Measurements from ENCODE around the gene DCAKD.

The DCAKD gene

DNA sequence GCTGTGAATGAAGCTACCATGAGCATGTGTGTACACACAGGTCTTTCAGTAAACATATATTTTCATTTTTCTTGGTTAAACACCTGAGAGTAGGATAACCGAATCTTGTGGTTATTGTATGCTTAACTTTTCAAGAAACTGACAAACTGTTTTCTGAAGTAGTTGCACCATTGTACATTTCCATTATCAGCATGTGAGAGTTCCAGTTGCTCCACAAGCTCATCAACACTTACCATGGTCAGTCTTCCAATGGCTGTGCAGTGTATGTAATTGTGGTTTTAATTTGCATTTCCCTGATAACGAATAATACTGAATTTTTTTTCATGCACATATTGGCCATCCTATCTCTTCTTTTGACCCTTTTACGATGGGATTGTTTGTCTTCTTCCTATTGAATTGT is 52.0 kb downstream of the DCAKD start:
- no peak for DNase-seq (ENCODE audit: low read depth)

DNA sequence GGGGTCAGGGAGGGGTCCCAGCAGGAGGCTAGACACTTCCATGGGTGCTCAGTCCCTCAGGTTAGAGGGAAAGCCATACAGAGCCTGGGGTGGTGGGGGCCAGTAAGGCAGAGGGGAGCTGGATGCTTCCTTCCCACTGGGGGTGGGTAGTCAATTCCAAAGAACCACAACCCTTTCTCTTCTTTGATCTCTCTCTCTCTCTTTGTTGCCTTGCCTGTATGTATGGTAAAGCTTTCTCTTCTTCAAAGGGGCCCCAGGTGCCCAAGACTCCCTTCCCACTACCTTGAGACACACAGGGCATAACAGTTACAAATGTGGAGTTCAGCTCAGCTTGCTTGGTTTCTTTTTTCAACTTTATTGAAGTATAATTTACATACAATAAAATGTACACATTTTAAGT is 52.8 kb downstream of the DCAKD start:
- no peak for DNase-seq (ENCODE audit: low read depth)

DNA sequence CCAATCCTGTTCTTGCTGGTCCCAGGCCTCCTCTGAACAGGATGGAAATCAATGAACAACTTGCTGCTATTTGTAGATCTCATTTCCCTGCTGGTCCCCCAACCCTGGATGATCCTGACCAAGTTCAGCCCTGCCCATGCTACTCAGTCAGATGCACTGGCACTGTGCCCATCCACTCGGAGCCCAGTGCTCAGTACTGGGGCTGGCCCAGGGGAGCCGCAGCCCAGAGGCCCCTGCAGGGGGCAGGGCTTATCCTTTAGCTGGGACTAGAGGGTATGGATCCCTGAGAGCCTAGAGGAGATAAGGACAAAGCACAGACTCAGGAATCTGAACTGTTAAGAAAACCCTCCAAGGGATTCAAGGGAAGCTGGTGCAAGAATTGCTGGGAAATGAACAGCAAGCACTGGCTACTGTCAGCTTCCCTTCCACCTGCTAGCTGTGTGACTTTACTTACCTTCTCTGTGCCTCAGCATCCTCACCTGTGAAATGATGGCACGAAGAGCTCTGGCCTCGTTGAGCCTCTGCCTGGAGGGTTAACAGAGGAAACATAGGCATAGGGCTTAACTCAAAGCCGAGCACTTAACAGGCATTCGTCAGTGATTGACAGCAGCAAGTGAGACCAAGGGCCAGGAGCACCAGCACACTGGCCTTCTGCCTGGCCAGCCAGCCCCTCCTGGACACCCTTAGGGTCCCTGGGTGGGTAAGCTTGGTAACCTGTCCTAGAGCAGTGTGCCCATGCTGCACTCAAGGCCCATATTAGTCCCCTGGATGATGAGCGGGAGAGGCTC is 53.5 kb downstream of the DCAKD start:
- DNase-seq (ENCODE audit: low read depth), result no peak

DNA sequence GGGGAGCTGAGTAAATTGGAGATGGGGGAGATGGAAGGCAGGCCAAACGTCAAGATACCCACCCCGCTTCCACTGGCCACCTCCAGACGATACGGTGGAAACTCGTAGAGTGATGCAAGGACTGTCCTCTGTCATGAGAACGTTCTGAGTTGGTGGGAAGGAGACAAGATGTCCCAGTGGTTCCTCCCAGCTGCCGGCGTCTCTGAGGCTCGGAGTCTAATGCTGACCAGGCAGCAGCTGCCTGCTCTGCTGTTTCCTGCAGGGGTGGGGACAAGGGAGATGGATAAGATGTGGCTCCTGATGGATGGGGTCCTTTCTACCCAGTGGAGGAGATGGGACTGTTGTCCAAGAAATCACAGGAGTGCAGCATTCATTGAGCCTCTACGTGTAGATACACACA is 55.1 kb downstream of the DCAKD start:
- no peak for DNase-seq (ENCODE audit: low read depth)

DNA sequence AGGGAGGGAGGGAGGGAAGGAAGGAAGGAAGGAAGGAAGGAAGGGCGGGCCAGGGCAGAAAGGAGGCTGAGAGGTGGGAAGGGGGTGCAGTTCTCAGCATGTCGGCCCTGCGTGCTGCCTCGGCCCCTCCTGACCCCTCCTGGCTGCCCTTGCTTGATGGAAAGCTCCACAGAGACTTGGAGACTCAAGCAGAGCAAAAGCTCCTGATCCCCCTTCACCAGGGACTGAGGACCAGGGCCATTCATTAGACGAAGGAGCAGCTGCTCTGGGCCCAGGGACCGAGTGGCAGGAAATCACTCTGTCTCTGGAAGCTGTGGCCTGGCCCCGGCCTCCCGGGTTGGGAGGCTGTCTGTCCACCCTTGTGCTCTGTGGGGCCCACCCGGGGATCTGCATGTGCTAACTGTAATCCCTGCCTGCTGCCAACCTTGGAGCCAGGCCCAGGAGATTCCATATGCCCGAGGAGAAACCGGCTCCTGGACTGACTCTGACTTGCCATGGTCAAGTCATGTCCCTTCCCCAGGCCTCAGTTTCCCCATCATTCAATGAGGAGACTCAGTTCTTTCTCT is 55.9 kb downstream of the DCAKD start:
- DNase-seq (ENCODE audit: low read depth), result no peak

DNA sequence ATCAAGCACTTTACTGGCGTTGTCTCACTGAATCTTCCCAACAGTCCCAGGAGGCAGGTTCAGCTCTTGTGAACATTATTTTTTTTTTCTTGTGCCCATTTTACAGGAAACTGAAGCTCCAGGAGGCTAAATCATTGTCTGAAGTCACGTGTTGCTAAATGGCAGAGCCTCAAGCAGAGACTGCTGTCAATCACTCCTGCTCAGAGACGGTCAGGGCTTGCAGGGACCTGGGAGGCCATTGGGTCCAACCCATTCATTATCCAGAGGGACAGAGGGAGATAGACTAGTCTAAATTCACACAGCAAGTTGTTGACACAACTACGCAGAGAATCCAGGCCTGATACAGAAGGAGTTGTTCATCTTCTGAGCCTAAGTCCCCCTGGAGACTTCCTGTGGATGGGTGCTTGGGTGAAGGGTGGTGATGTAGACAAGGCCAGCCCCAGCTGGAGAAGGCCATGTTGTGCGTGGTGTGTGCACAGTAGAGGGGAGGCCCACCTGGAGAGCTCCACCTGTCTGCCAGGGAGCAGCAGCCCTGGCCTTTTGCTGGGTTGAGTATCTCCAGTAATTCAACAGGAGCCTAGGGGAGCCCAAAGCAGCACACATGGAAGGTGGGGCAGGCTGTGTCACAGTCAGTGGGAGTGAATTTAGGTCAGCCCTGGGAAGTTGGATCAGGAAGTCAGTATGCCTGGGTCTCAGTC is 59.0 kb downstream of the DCAKD start:
- no peak for DNase-seq (ENCODE audit: low read depth)

DNA sequence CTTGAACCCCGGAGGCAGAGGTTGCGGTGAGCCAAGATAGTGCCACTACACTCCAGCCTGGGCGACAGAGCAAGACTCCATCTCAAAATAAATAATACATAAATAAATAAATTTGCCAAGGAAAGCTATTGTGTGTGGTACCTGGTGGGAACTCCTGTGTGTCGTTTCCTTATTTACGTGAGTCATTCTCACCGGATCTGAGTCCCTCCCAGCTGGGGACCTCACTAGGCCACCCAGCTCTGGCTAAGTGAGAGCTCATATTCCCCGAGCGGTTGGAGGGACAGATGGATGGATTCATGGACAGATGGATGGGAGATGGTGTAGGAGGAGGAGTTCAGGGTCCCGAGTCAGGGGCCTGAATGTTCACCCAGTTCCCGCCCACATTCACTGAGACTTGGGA is 60.4 kb downstream of the DCAKD start:
- no peak for DNase-seq (ENCODE audit: low read depth)

DNA sequence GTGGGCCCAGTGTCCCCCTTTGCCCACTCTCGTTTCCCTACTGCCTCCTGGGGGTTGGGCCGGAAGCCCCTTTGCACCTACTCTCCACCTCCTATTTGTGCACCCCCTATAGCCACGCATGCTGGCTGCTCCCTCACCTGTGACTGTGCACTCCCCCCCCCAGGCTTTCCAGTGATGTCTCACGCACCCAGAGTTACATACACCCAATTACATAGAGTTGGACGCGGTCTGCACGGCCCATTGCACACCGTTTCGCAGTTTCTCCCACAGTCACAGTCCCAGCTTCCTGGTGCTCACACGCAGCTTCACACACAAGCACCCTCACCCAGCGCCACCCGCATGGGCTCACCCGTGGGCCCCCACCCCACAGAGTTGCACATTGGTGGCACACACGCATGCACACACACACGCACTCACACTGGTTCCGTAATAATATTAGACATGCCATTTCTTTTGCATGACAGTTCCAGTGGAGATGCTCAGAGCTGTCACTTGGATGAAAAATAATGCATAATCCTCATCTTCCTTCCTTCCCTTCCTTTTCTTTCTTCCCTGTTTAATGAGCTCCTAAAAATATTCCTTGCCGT is 61.8 kb downstream of the DCAKD start:
- no peak for DNase-seq (ENCODE audit: low read depth)

DNA sequence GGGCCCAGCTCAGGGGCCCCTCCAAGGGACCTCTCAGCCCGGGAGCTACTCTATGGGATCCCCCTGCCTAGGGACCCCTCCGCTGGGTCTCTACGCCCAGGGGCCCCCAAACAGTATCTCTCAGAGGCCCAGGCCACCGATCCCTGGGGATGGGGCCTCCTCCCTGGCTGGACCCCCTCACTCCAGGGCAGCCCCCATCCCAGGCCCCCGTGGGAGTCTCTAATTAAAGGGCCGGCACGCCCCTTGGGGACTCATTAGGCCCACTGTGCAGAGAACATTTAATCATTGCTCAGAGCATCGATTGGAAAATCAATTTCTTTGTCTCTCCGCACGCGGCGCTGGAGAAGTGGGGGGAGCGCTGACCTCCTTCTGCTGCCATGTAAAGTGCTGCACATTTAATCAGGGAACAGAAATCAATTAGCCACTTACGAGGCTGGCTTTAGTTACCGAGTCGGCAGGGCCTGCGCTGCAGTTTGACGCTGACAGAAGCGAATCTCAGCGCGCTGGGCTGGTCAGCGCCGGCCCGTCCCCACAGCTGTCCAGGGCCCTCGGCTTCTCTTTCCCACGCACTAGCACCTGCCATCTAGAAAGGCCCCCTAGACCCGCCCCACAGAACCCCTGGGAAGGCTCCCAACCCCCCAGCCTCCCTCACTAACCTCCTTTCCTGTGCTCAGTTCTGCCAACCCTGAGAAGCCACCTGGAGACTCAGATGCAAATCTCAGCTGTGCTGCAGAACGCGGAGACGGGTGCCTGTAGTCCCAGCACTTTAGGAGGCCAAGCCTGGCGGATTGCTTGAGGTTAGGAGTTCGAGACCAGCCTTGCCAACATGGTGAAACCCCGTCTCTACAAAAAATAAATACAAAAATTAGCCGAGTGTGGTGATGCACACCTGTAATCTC is 63.1 kb downstream of the DCAKD start:
- DNase-seq (ENCODE audit: low read depth), result no peak

DNA sequence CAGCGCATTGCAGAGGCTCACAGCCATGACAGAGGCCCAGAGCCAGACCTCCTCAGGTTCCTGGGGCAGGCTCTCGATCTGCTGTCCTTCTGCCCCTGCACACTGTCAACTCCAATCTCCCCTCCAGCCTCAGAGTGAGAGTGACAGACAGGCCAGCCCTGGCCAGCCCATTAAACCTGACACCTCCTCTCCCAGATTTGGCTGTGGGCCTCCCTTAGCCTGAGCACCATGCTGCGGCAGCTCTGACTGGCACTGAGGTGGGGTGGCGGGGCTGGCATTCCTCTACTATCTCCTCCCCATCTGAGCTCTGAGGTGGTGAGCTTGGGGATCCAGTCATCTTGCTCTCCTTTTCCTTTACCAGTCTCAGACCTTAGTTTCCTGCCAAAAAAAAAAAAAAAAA is 67.9 kb downstream of the DCAKD start:
- DNase-seq (ENCODE audit: low read depth), result no peak

DNA sequence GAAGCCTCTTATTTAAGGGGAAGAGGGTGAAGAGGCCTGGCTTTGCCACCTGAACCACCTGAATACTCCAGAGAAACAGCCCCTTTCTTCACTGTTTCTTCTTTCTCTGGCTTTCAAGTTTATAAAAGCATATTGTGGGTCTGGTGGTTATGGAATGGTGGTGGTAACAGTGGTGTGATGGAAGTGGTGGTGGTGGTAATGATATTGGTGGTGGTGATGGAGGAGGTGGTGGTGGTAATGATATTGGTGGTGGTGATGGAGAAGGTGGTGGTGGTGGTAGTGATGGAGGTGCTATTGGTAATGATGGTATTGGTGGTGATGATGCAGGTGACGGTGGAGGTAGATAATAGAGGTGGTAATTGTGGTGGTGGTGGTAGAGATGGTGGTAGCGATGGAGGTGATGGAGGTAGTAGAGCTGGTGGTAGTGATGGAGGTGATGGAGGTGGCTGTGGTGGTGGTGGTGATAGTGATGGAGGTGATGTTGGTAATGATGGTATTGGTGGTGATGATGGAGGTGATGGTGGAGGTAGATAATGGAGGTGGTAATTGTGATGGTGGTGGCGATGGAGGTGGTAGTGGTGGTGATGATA is 69.2 kb downstream of the DCAKD start:
- no peak for DNase-seq (ENCODE audit: low read depth)

DNA sequence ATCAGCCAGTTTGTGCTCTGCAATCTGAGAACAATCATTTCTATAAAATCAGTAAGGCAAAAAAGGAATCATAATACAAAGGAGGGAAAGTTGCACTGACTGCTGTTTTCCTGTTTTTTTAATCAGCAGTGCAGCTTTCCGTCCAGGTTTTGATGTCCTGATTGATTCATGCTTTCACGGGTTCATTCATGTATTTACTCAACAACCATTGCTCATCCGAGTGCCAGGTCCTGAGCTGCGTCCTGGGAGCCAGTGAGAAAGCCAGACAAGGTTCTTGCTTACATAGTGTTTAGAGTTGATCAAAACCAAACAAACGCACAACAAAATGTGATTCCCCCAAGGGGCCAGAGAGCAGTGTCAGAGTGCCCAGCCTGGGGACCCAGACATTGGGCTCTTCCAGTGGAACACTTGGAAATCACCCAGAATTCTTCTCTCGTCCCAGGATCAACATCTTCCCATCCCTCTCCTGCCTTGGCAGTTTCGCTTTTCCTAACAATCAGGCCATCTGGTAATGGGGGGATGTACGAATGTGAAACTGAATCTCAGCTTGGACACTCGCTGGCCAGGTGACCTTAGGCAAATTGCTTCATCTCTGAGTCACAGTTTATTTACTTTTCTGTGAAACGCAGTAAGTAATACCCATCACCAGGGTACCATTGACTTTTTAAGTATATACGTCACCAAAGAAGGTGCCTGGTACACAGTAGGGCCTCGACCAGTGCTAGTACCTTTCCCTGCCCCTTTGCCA is 70.0 kb downstream of the DCAKD start:
- no peak for DNase-seq (ENCODE audit: low read depth)

DNA sequence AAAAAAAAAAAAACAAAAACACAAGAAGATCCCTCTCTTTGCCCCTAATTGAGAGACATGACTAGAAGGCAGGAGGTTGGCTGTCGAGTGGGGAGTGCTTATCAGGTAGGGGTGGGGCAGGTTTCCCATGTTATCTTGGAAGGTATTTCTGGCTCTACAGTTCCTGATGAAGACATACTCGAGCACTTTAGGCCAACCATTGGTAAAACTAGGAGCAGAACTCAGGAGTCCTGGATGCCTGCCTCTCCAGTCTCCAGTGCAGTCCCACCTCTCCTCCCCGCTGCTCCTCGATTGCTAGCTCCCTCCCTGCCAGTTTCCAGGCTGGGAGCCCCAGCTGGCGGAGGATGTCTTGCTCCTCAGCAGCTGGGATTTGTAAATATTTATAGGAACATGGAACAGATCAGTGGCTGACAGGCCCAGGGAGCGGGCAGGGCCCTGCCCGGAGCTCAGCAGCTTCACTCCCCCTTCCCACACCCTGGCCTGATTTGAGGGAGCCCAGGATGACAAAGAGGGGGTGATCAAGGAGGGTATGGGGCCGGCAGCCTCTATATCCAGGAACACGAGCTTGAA is 71.9 kb downstream of the DCAKD start:
- no peak for DNase-seq (ENCODE audit: low read depth)

DNA sequence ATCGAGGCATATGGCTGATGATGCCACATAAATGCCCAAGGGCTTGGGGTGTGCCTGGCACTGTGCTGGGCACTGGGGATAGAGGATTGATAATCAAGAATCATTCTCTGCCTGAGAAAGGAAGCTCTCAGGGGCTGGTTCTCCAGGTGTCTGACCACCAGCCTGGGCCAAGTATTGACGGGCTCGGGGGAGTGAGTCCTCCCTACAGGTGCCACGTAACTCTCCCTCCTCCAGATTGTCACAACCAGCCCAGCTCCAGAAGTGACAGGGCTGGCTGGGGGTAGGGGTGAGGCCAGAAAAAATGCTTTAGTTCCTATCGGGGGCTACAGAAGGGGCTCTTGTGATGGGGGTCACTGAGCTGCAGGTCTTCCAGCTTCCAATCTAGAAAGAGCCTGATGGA is 72.6 kb downstream of the DCAKD start:
- no peak for DNase-seq (ENCODE audit: low read depth)

DNA sequence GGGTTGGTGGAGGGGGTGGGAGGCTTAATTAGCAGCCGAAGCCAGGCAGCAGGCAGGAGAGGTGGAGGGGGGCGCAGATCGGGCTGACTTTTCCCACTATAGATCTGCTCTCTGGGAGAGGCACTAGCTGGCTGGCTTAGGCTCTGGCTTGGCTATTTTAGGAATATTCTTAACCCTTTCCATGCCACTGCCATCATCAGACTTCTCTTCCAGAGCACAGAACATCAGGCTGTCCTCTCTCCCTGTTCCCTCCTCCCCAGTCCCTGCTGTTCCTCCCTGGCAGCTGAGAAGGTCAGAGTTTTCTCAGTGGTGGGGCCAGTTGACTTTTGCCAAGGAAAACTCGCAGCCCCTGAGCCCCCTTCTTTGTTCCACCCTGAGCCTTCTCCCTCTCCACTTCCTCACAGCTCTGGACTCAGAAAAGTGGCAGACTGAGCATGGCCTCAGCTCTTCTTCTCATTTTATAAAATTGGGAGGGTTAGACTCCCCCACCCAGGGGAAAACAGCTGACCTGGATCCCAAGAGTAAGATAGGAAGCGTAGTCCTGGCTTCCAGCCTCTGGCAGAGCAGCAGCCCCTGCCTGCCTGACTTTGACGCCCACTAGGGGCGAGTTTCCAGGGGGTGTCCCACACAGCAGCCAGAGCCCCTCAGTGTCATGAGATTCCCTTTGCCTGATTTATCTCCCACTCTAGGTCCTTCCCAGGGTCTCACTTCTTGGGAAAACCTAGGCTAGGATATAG is 73.5 kb downstream of the DCAKD start:
- no peak for DNase-seq (ENCODE audit: low read depth)

DNA sequence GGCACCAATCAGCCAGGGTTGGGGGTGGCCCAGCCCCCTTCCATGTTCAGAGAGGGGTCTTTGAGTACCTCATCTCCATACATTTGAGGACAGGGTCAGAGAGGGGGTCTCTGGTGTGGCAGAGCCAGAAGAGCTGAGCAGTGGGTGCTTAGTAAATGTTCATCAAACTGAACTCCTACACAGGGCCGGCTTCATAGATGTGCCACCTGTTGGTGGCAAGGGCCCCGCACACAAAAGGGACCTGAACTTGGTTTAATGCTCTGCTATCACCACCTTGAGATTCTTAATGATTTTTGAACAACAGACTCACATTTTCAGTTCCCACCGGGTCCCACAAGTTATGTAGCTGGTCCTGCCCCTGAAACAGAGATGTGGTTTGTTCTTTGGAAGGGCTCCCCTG is 74.4 kb downstream of the DCAKD start:
- no peak for DNase-seq (ENCODE audit: low read depth)

DNA sequence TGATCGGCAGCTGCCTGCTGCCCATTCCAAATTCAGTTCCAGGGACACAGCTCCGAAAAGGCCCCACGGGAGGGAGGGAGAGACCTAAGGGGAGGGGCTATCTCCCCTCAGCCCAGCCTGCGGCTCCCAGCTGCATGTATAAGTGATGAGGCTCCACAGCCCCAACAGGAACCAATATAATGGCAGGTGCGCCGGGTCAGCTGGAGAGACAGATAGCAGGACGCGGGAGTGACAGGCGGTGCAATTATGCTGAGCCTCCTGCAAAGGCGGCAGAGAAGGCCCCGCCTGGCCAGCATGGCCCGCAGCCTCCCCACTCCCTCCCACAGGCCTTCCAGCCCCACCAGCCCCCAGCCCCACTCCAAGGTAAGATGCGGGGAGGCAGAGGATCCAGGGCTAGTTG is 75.2 kb downstream of the DCAKD start:
- no peak for DNase-seq (ENCODE audit: low read depth)

Data from stimulated activated CD8-positive, alpha-beta memory T cell treated with anti-CD3 and anti-CD28 coated beads, Interleukin-4, amount 100 ng/mL, for 24 hours (primary cell).